Activated CD8-positive, alpha-beta memory T cell treated with anti-CD3 and anti-CD28 coated beads for 4 hours (primary cell): ENCODE data around the gene GRAPL.
"Not testable (repeated sequence)": the region's sequence is repeated elsewhere in the genome, so short reads cannot be mapped to it uniquely, and the experiment has no call there.

Experiments
- DNase-seq, 2 donors: peaks; one replicate each; pipeline ENCODE4 v3.0.0-alpha.2; 2020; ENCODE audit warnings: low read depth in 2 of 2

The GRAPL gene

GRCh38 chr17:19136605-19137004, 9.2 kb downstream of the GRAPL start:
- DNase-seq = not testable (repeated sequence)

GRCh38 chr17:19137959-19138358, 10.6 kb downstream of the GRAPL start:
- DNase-seq = not testable (repeated sequence)

GRCh38 chr17:19141366-19142155, 14.2 kb downstream of the GRAPL start:
- DNase-seq = not testable (repeated sequence)

GRCh38 chr17:19142419-19142818, 15.0 kb downstream of the GRAPL start:
- not testable (repeated sequence) for DNase-seq

GRCh38 chr17:19143097-19143777, 15.8 kb downstream of the GRAPL start:
- not testable (repeated sequence) for DNase-seq

- DNase-seq = not testable (repeated sequence)
Measured at GRCh38 chr17:19144373-19144772, 17.0 kb downstream of the GRAPL start.

GRCh38 chr17:19145471-19145870, 18.1 kb downstream of the GRAPL start:
- not testable (repeated sequence) for DNase-seq

GRCh38 chr17:19150678-19151615, 23.6 kb downstream of the GRAPL start:
- DNase-seq = not testable (repeated sequence)

- not testable (repeated sequence) for DNase-seq
Measured at GRCh38 chr17:19157628-19158027, 30.2 kb downstream of the GRAPL start.

- not testable (repeated sequence) for DNase-seq
Measured at GRCh38 chr17:19158478-19158877, 31.1 kb downstream of the GRAPL start.

- not testable (repeated sequence) for DNase-seq
Measured at GRCh38 chr17:19158938-19159337, 31.5 kb downstream of the GRAPL start.

GRCh38 chr17:19161308-19162107, 34.1 kb downstream of the GRAPL start:
- not testable (repeated sequence) for DNase-seq

GRCh38 chr17:19162384-19163216, 35.2 kb downstream of the GRAPL start:
- not testable (repeated sequence) for DNase-seq

GRCh38 chr17:19174422-19174821, 47.0 kb downstream of the GRAPL start:
- DNase-seq = not testable (repeated sequence)

GRCh38 chr17:19175410-19175809, 48.0 kb downstream of the GRAPL start:
- DNase-seq = not testable (repeated sequence)

GRCh38 chr17:19181040-19181875, 53.9 kb downstream of the GRAPL start:
- not testable (repeated sequence) for DNase-seq

GRCh38 chr17:19187883-19188869, 60.8 kb downstream of the GRAPL start:
- not testable (repeated sequence) for DNase-seq
